Mammary epithelial cell (primary cell): ENCODE measurements around the gene GRK4.

ENCODE experiments used
- EZH2 ChIP-seq: IDR thresholded peaks from 2 replicates; pipeline ENCODE4 v1.6.1; 2012; ENCODE audit warnings: low read length, inconsistent platforms, borderline replicate concordance
- TF ChIP-seq, protein P1 (sequence below), 2 donors: IDR thresholded peaks in 1 of 2; conservative IDR thresholded peaks in 1 of 2; 2 replicates each; pipeline ENCODE4 v1.5.1; 2011 to 2012; ENCODE audit warnings: inconsistent platforms in 2 of 2, low read length in 2 of 2, mild to moderate bottlenecking in 2 of 2, control low read depth in 1 of 2, low read depth in 1 of 2; ENCODE audit not compliant: insufficient read depth in 1 of 2; ENCODE audit errors: extremely low read depth in 1 of 2

DNA sequence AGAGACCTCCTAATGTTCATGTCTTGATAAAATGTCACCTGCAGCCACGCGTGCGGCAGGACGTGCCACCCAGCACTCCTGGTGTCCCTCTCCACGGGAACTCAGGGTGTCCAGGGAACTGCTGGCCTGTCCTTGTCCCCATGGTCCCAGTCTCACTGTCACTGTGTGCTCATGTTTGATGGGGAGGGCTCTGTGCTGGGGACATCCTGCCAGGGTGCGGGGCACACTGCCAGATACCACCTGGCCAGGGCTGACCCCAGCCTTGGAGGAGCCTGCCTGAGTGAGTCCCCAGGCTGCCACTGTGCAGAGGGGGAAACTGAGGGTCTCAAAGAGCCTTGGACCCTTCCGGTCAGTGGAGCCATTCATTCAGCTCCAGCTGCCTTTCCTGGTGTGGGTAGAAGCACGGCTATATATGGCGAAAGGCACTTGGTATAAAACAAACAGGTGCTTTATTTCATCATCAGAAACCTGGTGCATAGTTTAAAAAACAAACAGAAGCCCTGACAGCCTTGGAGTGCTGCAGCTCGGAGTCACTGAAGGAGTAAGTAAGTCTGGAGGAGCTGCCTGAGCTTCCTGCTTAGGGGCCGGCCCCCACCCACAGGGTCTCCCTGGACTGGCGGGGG is 33.1 kb upstream of the GRK4 start:
- TF ChIP-seq, protein P1, sequence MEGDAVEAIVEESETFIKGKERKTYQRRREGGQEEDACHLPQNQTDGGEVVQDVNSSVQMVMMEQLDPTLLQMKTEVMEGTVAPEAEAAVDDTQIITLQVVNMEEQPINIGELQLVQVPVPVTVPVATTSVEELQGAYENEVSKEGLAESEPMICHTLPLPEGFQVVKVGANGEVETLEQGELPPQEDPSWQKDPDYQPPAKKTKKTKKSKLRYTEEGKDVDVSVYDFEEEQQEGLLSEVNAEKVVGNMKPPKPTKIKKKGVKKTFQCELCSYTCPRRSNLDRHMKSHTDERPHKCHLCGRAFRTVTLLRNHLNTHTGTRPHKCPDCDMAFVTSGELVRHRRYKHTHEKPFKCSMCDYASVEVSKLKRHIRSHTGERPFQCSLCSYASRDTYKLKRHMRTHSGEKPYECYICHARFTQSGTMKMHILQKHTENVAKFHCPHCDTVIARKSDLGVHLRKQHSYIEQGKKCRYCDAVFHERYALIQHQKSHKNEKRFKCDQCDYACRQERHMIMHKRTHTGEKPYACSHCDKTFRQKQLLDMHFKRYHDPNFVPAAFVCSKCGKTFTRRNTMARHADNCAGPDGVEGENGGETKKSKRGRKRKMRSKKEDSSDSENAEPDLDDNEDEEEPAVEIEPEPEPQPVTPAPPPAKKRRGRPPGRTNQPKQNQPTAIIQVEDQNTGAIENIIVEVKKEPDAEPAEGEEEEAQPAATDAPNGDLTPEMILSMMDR (conservative IDR thresholded peaks at IDR 0.05 in 1 of 2, IDR thresholded peaks at IDR 0.05 in 1 of 2; ENCODE audit: extremely low read depth in 1 of 2, insufficient read depth in 1 of 2, low read depth in 1 of 2, low read length in 2 of 2) = no peak
- TF ChIP-seq EZH2 = no peak
